CD4-positive, alpha-beta T cell treated with Interferon alpha-2 for 1 hour (primary cell): ENCODE results near the gene DPP3.

Source experiments
- DNase-seq, 2 donors: peaks; one replicate each; pipeline ENCODE4 v3.0.0-alpha.2; 2020 to 2022

Gene DPP3

DNA sequence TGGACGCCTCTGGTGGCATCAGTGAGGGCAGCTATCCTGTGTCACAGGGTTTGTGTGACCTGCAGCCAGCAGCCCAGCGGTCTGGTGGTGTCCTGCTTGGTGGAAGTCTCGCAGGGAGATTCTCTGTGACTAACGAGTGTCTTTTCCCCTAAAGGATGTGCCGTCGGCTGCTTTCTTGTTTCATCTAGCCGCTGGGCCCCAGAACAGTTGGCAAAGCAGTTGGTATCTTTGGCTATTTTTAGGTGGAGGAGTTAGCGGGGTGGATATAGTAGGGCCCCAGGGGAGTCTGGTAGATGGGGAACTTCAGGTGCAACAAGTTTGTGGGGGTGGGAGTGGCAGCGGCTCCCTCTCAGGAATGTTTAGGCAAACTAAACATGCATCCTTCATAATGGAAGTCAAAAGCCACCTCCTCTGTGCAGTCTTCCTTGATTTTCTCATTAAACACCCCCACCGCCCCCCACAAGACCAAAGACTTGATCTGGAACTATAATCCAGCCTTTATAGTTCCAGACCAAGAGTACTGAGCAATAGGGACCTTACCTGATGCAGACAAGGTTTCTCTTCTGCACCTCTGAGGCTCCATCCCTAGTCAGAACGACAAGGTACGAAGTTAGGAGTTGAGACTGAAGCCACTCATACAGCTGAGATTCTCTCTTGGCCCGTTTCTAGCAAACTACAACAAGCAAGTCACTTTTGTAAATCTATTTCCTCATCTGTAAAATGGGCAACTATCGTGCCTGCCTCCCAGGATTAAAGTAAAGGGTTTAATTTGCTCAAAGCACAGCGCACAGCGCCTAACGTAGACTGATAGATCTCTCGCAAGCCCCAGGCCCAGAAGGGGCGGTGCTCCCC, 14.6 kb upstream of the DPP3 start:
- DNase-seq = no peak

DNA sequence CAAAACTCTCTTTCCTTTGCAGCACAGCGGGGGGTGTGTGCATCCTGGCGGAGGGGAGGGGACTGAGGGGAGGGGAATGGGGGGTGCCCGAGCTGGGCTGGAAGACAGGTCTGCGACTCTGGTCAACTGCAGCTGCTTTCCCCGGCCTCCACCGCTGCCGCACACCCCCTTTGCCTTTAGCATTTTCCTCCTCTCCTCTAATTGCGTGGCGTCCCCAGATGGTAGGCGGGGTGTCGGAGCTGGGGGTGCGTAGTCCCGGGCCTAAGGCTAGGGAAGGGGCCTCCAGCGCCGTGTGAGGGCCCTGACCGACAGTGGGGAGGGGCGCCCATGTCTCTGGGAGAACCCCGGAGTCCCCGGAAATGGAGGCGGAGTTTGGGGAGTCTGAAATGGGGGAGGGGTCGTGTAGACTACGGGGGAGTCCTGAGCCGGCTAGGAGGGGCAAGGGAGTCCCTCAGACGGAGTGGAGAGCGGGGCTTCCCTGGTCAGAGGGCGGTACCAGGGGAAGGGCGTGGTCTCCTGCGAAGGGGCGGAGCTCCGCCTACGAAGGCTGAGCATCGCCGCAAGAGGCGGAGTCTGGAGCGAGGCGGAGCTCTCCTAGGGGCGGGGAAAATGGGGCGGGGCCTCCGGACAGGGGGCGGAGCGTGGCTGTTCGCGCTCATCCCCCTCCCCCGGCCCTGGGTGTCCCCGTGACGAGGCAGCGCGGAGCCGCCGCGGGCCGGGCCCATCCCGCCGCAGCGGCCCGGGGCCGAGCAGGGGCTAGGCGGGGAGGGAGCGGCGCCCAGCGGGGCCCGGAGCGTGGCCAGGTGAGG, 13.8 kb upstream of the DPP3 start, which contains the start of gene PELI3:
PELI3 (plus strand) TSS at position 681 of the 809 bp plus-strand sequence. CDS start 1,224 bp downstream, outside the sequence.
- peak; percentile 94 to 97 for DNase-seq

DNA sequence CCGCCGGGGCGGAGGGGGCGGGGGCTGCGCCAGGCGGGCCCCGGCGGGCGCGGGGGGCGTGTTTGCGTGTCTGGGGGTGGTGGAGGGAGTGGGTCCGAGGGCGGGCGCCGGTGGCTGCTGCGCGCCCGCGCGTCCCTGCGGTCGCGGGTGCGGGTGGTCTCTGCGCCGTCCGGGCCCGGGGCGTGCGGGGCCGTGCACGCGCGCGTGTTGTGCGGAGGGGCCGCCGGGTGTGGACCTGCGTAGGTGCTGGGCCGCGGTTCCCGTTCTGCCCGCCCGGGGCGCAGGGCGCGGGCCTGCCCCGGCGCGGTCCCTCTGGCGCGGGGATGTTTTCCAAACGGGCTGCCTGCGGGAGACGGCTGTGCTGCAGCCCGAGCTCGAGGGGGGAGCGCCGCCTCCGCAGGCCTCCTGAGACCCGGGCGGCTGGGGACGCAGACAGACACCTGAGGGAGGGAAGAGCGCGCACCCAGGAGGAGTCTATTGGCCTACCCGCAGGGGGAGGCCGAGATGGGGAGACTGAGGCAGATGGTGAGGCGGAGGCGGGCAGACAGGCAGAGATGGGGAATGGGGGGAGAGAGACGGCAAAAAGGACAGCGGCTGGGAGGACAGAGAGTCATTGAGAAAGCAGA, 13.1 kb upstream of the DPP3 start:
- DNase-seq = peak in 1 of 2 donors; percentile 33

DNA sequence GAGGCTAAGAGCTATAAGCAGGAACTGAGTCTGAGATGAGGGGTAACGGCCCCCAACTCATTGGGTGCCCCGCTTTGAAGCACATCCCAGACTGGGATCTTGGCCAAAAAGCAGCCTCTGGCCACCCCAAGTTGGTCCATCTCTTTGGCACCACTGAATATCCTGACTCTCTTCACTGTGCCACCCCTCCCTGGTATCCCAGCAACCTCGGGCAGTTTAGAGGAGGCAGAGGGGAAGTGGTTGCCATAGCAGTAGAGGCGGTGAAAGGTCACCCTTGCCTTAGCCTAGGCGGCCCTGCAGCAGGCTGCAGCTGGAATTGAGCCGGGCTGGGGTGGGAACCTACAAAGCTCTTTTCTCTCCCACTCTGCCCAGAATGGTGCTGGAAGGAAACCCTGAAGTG, 12.5 kb upstream of the DPP3 start:
- DNase-seq = peak; percentile 27 to 34

DNA sequence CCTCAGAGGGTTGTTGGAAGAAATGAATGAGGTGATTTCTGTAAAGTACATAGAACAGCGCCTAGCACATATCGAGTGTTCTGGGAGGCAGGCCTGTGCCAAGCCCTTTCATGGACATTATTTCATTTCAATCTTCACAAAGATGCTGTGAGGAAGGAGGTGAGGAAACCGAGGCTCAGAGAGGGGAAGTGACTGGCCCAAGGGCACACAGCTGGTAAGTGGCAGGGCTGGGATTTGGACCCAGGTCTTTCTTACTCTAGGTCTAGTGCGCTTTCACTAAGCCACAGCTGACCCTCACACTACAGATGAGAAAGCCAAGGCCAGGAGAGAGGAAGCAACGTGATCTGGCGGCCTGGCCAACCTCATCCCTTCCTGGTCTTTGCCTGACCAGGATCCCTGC, 11.5 kb upstream of the DPP3 start:
- no peak for DNase-seq

DNA sequence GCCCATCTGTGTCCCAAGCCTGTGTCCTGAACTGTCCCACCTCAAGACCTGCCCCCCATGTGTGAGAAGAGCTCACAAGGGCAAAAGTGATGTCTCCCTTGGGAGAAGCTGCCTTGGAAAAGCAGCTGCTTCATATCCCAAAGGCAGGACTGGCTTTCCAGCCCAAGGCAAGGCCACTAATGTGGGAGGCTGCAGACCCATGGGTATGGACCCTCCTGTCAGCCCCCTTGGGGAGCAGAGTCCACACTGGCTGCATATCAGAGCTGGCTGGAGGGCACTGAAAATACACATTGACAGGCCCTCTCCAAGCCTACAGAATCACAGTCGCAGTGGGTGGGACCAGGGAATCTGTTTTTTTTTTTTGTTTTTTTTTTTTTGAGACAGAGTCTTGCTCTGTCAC, 10.8 kb upstream of the DPP3 start:
- no peak for DNase-seq

DNA sequence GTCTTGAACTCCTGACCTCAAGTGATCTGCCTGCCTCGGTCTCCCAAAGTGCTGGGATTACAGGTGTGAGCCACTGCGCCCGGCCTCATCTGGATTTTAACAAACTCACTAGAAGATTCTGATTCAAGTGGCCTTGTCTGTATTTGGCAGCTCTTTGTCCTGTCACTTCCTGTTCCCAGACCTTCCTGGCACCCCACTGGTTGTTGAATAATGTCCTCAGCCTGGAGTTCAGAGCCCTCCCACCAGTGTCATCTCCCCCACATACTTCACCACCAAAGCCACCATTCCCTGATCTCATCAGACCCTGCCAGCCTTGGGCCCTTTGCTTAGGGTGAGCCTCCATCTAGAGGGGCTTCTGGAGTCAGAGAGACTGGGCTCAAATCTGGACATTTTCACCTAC, 10.2 kb upstream of the DPP3 start:
- DNase-seq = no peak

DNA sequence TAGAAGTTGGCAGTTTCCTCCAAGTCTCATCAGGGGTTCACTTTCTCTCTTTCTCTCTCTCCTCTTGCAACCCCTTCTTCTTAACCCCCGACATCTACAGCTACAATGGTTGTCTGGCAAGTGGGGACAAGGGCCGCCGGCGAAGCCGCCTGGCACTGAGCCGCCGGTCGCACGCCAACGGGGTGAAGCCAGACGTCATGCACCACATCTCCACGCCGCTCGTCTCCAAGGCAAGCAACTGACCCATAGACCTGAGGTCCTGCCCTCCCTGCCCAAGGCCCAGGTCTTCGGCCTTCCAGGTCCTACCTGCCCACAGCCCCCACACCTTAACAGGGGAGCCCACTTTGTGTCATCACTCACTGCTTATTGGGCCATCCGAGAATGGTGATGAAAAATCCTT, 9.1 kb upstream of the DPP3 start:
- DNase-seq = no peak

DNA sequence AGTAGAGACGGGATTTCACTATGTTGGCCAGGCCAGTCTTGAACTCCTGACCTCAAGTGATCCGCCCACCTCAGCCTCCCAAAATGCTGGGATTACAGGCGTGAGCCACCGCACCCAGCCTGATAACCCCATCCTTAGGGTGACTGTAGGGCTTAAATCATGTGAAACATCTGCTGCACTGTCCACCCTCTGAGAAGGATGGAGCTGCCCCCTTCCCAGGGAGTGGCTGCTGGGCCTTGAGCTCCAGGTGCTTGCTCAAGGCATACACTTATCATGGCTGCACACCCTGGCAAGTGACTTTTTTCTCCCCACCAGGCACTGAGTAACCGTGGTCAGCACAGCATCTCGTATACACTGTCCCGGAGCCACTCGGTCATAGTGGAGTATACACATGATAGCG, 8.2 kb upstream of the DPP3 start:
- DNase-seq = no peak

DNA sequence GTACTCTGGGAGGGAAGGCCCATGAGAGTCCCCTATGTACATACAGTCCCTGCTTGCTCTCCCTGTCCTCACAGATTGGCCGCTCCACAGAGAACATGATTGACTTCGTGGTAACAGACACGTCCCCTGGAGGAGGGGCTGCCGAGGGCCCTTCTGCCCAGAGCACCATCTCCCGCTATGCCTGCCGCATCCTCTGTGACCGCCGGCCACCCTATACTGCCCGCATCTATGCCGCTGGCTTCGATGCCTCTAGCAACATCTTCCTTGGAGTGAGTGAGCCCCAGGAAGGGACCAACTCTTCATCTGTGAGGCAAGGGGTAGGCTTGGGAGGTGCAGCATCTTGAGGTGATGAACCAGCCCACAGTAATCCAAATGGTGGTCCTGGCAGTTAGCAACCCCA, 7.1 kb upstream of the DPP3 start:
- no peak for DNase-seq

DNA sequence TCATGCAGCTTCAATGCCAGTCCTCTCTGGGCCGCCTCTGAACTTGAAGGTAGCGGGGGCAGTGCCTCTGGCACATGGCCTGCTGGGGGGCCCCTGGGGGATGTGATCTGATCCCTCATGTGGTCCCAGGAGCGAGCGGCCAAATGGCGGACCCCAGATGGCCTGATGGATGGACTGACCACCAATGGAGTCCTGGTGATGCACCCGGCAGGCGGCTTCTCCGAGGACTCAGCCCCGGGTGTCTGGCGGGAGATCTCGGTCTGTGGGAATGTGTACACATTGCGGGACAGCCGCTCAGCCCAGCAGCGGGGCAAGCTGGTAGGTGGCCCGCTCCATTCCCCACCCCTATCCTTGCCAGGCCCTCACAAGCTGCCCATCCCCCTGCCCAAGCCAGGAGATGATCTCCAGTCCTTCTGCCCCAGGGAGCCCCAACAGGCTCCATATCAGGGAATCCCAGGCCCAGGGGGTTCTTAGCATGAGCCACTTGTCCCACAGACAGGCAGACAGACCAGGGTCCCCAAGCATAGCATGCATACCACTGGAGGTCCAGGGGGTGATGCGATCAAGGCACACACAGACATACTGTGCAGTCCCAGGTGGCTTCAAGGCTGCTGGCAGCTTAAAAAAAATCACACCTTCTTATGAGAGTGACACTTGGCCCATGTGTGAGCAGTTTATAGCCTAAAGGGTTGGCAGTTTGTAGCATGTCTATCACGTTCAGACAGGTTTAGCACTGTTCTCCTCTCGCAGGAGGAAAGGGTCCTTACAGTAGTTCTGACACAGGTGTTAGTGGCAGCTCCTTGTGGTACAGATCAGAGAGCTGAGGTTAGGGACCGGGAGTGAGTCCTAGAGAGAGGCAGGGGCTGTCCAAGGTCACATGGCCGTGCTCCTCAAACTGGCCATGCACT, 6.4 kb upstream of the DPP3 start:
- no peak for DNase-seq

DNA sequence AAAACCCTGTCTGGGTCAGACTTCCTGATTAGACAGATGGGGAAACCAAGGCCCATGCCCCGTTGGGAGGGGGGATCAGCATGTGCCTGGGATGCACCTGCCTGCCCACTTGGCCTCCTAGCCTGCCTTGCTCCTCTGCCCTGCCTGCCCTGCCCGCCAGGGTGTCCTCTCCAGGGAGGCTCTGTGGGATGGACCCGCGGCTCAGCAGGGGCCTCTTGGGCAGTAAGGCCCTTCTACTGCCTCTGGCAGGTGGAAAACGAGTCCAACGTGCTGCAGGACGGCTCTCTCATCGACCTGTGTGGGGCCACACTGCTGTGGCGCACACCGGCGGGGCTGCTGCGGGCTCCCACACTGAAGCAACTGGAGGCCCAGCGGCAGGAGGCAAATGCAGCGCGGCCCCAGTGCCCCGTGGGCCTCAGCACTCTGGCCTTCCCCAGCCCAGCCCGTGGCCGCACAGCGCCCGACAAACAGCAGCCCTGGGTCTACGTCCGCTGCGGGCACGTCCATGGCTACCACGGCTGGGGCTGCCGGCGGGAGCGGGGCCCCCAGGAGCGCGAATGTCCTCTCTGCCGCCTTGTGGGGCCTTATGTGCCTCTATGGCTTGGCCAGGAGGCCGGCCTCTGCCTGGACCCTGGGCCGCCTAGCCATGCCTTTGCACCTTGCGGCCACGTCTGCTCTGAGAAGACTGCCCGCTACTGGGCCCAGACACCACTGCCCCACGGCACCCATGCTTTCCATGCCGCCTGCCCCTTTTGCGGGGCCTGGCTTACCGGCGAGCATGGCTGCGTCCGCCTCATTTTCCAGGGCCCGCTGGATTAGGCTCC, 4.7 kb upstream of the DPP3 start:
- DNase-seq = no peak

DNA sequence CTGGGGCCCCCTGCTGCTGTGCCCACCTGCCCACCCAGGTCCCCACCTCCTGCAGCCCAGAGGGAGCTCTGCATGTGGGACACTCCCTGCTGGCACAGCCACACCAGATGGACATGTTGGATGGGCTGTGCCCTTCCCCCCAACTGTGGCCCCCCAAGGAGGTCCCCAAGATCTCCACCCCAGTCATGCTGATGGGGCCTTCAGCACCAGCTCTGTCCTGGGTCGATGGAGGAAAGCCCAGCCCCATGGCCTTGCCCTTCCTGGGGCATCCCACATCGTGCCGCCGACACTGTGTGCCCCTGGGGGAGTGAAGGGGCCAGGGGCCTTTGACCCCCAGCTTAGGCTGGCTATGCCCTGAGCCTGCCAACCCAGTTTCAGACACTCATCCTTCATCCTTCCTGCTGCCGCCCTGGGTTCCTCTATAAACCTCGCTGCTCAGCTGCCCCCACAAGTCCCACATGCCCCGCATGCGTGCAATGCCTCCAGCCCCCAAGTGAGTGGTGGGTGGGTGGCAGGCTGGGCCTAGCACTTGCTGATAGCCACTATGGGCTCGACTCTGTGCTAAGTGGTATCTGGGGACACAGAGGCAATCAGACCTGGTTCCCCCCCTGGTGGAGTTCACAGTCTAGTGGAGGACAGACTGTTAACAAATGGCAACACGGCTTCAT, 3.9 kb upstream of the DPP3 start:
- DNase-seq = no peak

DNA sequence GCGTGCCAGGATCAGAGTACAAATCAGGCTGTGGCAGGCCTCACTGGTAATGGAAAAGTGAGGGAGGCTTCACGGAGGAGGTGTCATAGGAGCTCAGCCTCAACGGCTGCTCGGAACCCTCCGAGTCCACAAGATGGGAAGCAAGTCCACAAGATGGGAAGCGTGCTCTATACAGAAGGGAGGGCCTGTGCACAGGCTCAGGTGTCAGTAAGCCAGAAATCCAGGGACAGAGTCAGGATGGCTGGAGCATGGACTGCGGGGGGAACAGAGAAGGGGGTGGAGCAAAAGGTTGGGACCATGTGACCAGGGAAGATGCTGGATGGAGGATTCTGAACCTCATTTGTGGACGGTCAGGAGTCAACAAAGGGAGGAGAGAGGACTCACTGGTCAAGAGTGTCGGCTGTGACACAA, 3.4 kb upstream of the DPP3 start:
- no peak for DNase-seq

DNA sequence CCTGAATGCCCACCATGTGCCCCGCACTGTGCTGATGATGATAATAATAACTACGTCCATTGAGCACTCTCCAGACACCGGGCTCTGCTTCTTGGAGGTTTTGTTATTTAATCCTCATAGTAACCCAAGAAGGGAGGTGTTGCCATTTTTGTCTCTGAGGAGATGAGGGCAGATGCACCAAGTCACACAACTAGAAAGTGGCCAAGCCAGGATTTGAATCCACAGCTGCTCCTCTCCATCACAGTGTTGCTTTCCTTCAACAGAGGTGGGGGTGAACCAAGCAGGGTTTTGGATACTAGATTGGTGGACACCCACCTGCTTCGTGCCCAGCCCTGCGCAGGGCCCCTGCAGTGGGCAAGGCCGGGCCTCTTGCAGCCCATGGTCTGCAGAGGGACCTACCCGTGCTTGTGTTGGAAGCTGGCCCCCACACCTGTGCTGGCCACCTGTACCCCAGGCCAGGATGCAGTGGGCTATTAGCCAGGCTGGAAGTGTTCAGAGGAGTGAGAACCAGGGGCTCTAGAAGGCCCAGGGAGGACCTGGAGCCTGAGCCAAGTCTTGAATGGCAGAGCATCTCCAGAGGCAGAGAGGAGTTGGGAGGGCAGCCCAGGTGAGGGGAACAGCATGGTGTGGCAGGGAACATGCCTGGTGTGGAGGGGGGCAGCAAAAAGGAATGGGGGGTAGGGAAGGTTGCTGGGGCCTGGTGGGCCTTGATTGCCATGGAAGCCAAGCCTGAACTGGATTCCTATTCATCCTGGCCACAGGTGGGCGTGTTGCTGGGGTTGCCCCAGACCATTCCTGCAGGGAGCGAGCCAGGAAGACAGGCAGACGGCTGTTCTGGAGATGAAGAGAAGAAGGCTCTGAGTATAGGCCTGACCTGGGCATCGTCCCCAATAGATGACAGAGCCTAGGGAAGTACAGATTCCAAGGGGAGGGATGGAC, 2.7 kb upstream of the DPP3 start:
- no peak for DNase-seq

DNA sequence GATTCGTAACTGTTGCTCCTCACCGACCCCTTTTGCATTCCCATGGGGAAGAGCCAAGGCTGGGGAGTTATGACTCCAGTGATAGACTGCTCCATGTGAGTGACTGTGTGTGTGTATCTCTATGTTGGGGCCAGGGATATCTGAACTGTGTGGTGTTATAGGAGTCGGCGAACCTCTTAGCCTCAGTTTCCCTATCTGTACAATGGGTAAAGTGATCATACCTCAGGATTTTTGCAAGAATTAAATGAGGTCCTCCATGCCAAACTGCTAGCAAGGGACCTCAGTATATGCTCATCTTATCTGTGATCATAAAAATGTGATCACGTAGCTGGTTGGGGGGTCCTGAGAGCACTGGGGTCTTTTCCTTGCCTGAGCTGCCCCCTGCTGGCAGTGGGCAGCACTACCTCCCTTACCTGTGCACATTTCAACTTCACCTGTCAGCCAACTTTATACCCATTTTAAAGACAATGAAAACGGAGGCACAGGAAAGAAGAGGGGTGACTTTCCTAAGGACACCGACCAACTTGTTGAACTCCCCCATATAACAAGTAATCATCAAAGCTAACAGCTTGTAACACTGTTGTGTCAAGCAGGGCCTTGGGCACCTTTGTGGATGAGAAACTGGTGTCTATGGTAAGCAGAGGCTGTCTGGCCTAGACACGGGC, 1.4 kb upstream of the DPP3 start:
- DNase-seq = peak; percentile 22 to 53

DNA sequence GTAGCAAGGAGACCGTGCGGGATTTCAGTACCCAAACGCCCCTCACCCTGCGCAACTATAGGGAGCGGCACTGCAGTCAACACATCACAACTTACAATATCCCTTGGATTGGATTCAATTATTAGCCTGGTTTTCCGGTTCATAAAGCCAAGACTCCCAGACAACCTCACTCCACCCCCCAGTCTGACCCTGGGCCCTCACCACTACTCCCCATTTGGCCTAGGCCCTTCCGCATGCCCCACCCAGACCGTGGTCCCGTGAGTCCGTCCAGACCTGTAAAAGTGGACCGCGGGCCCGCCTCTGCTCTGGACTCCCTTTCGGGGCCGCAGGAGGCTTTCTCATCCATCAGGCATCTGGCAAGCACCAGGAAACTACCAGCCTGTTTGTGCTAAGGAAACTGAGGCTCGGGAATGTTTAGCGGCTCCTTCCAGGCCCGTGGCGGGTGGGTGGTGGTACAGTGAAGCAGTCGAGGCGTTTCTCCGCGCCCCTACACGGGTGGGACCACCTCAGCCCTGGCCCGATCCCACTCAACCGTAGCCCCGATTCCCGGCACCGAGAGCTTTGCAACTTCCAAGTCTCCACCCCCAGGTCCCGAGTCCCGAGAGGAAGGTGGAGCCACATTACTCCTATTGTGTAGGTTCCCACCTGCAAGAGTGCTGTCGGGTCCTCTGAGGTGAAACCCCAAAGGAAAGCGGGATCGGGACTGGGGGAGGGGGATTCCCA, 679 bp upstream of the DPP3 start:
- peak in 1 of 2 donors; percentile 3 for DNase-seq

DNA sequence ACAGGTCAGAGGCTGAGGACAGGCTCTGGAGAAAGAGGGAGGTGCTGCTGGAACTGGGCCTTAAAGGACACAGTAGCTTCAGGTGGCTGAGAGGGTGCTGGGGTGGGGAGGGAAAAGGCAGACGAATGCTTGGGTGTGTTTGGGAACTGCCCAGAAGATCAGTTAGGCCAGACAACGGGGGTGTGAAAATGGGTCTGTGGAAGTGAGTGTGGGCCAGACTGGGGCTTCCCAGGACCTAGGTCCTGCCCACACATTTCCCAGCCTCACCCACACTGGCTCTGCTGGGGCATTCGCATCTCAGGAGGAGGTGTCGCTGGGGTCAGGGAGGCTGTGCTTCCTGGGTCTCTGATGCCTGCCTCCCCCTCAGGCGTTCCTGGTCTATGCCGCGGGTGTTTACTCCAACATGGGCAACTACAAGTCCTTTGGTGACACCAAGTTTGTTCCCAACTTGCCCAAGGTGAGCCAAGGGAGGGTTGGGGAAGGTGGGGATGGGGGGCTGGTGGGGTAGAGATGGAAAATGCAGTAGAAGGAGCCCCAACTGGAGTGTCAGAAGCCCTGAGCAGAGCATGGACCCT, 4.7 kb downstream of the DPP3 start:
- no peak for DNase-seq
